ENCODE data around the gene HPS5. TPM values are rescaled to one million over a fixed set of nuclear protein-coding genes. Genes with fewer than 3 reads are reported as not detected.

HPS5 gene
- total RNA-seq, 2 donors from 2014 or later = 21.4 TPM

GRCh38 chr11:18358646-18359045 is 36.7 kb upstream of the HPS5 start:
- Histone ChIP-seq H3K4me3 (ENCODE audit: low read length) (no peak overlapping the region), H3K9me3 (ENCODE audit: control insufficient read depth, low read length) (no peaks in the 10 kb centered on the region), H3K4me1 (ENCODE audit: control insufficient read depth, insufficient read depth, low read length) (no peaks in the 10 kb centered on the region), H3K9ac (ENCODE audit: extremely low read depth, low read length, poor library complexity, severe bottlenecking) (no peak overlapping the region), H3K27me3 (ENCODE audit: control insufficient read depth, insufficient read depth, low read length, poor library complexity, severe bottlenecking) (no peaks in the 10 kb centered on the region), H3K27ac (ENCODE audit: low read depth, low read length) (no peak overlapping the region), H3K36me3 (ENCODE audit: control insufficient read depth, insufficient read depth, low read length) (peaks cover 71% of the 10 kb centered on the region)
- Mint-ChIP-seq H3K4me3 (no peak overlapping the region), H3K9me3 (no peaks in the 10 kb centered on the region), H3K36me3 (ENCODE audit: low read depth) (peaks cover 59% of the 10 kb centered on the region), H3K27ac (no peak overlapping the region), H3K4me1 (no peaks in the 10 kb centered on the region), H3K27me3 (ENCODE audit: insufficient read depth) (no peaks in the 10 kb centered on the region)
- no peak for DNase-seq
- TF ChIP-seq, protein P1, sequence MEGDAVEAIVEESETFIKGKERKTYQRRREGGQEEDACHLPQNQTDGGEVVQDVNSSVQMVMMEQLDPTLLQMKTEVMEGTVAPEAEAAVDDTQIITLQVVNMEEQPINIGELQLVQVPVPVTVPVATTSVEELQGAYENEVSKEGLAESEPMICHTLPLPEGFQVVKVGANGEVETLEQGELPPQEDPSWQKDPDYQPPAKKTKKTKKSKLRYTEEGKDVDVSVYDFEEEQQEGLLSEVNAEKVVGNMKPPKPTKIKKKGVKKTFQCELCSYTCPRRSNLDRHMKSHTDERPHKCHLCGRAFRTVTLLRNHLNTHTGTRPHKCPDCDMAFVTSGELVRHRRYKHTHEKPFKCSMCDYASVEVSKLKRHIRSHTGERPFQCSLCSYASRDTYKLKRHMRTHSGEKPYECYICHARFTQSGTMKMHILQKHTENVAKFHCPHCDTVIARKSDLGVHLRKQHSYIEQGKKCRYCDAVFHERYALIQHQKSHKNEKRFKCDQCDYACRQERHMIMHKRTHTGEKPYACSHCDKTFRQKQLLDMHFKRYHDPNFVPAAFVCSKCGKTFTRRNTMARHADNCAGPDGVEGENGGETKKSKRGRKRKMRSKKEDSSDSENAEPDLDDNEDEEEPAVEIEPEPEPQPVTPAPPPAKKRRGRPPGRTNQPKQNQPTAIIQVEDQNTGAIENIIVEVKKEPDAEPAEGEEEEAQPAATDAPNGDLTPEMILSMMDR (conservative IDR thresholded peaks at IDR 0.05) = no peak
- WGBS, 2 experiments (ENCODE audit: insufficient coverage in 1 of 2, insufficient read length in 1 of 2) = 92 to 100% methylated on average over 1 to 2 of the region's 4 CpGs

GRCh38 chr11:18352581-18352980 is 30.6 kb upstream of the HPS5 start:
- no peak for DNase-seq
- 90 to 93% methylated on average over 3 of the region's 3 CpGs for WGBS, 2 experiments (ENCODE audit: insufficient coverage in 1 of 2, insufficient read length in 1 of 2)
- Mint-ChIP-seq H3K27ac (no peak overlapping the region), H3K27me3 (ENCODE audit: insufficient read depth) (no peaks in the 10 kb centered on the region), H3K9me3 (no peaks in the 10 kb centered on the region), H3K4me3 (no peak overlapping the region), H3K4me1 (no peaks in the 10 kb centered on the region), H3K36me3 (ENCODE audit: low read depth) (peaks cover 59% of the 10 kb centered on the region)
- no peaks in the 10 kb centered on the region for H3K4me1 ChIP-seq (ENCODE audit: control insufficient read depth, insufficient read depth, low read length)
- no peak overlapping the region for H3K9ac ChIP-seq (ENCODE audit: extremely low read depth, low read length, poor library complexity, severe bottlenecking)
- H3K4me3 ChIP-seq (ENCODE audit: low read length) = no peak overlapping the region
- TF ChIP-seq, protein P1 (conservative IDR thresholded peaks at IDR 0.05) = no peak
- H3K27ac ChIP-seq (ENCODE audit: low read depth, low read length) = no peak overlapping the region
- H3K27me3 ChIP-seq (ENCODE audit: control insufficient read depth, insufficient read depth, low read length, poor library complexity, severe bottlenecking) = no peaks in the 10 kb centered on the region
- peaks cover 74% of the 10 kb centered on the region for H3K36me3 ChIP-seq (ENCODE audit: control insufficient read depth, insufficient read depth, low read length)
- H3K9me3 ChIP-seq (ENCODE audit: control insufficient read depth, low read length) = no peaks in the 10 kb centered on the region

DNA sequence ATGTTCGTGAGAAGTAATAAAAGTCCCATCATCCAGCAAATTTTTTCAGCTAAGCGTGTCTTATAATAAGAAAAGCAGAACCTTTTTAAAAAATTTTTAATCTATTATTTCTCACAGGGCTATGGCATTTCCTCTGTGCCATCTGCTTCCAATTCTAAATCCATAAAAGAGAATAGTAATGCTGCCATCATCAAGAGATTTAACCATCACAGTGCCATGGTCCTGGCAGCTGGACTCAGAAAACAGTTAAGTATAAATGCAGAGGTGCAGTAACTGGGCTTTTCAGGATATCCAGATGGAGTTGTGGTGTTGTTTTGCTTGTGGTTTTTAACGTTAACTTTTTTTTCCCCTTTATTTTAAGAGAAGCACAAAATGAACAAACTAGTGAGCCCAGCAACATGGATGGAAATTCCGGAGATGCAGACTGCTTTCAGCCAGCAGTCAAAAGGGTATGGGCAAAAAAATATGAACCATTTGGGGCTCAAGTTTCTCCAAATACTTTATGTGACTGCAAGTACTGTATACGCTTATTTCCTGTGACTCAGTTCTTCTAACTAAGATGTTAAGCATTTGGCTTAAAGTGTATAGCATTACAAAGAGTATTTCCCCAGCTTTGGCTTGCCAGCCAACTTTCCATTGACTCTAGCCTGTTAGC is 25.7 kb upstream of the HPS5 start:
- Mint-ChIP-seq H3K4me1 (no peaks in the 10 kb centered on the region), H3K36me3 (ENCODE audit: low read depth) (peaks cover 53% of the 10 kb centered on the region), H3K27ac (no peak overlapping the region), H3K9me3 (no peaks in the 10 kb centered on the region), H3K4me3 (no peak overlapping the region), H3K27me3 (ENCODE audit: insufficient read depth) (no peaks in the 10 kb centered on the region)
- Histone ChIP-seq H3K27me3 (ENCODE audit: control insufficient read depth, insufficient read depth, low read length, poor library complexity, severe bottlenecking) (no peaks in the 10 kb centered on the region), H3K36me3 (ENCODE audit: control insufficient read depth, insufficient read depth, low read length) (peaks cover 72% of the 10 kb centered on the region), H3K9me3 (ENCODE audit: control insufficient read depth, low read length) (no peaks in the 10 kb centered on the region), H3K4me3 (ENCODE audit: low read length) (no peak overlapping the region), H3K9ac (ENCODE audit: extremely low read depth, low read length, poor library complexity, severe bottlenecking) (no peak overlapping the region), H3K4me1 (ENCODE audit: control insufficient read depth, insufficient read depth, low read length) (no peaks in the 10 kb centered on the region), H3K27ac (ENCODE audit: low read depth, low read length) (no peak overlapping the region)
- WGBS, 2 experiments (ENCODE audit: insufficient coverage in 1 of 2, insufficient read length in 1 of 2) = 97 to 100% methylated on average over 4 to 5 of the region's 5 CpGs
- TF ChIP-seq, protein P1 (conservative IDR thresholded peaks at IDR 0.05) = no peak
- DNase-seq = no peak

Measured in endodermal cell (in vitro differentiated cells).